Peyer's patch (tissue), 4 donors: ENCODE results near the gene EFNB2.

ENCODE experiments used
- CTCF ChIP-seq, 6 experiments: fragments of 450-650 bp in 4 of 6; fragments of 200-600 bp in 2 of 6; sonication (generic) in 1 of 6; IDR thresholded peaks; one replicate each; pipeline ENCODE4 v1.5.1; 2017 to 2019; ENCODE audit warnings: antibody characterized with exemption in 6 of 6, mild to moderate bottlenecking in 3 of 6, moderate library complexity in 1 of 6
- POLR2A ChIP-seq, 2 donors: fragments of 450-650 bp; IDR thresholded peaks; one replicate each; pipeline ENCODE4 v1.5.1; 2017; ENCODE audit warnings: antibody characterized with exemption in 2 of 2, mild to moderate bottlenecking in 2 of 2, moderate library complexity in 2 of 2

- TF ChIP-seq CTCF (IDR thresholded peaks at IDR 0.05), result no peak
- TF ChIP-seq POLR2A (IDR thresholded peaks at IDR 0.05), result no peak
These were observed 36.3 kb downstream of the EFNB2 start for GRCh38 chr13:106499113-106499512.
